Measurements from ENCODE around the gene DNMT3A.

DNA sequence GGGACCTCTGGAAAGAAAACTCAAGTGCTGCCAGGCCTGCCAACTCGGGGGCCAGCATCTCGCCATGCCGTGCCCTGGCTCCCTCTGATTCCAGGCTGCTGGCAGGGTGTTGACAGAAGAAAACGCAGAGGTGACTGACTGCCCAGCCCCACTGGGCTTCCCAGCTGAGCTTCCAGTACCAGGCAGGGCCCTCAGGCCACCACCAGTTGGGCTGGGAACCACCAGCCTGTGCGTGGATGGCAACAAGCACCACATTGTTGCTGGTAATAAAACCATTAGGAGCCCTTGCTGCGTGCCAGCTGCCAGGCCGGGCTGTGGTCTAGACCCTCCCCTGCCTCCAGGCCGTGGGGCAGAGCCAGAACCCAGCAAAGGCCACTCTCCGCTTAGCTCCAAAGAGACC, 9.2 kb downstream of the DNMT3A start:
- TF ChIP-seq, protein P1, sequence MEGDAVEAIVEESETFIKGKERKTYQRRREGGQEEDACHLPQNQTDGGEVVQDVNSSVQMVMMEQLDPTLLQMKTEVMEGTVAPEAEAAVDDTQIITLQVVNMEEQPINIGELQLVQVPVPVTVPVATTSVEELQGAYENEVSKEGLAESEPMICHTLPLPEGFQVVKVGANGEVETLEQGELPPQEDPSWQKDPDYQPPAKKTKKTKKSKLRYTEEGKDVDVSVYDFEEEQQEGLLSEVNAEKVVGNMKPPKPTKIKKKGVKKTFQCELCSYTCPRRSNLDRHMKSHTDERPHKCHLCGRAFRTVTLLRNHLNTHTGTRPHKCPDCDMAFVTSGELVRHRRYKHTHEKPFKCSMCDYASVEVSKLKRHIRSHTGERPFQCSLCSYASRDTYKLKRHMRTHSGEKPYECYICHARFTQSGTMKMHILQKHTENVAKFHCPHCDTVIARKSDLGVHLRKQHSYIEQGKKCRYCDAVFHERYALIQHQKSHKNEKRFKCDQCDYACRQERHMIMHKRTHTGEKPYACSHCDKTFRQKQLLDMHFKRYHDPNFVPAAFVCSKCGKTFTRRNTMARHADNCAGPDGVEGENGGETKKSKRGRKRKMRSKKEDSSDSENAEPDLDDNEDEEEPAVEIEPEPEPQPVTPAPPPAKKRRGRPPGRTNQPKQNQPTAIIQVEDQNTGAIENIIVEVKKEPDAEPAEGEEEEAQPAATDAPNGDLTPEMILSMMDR (IDR thresholded peaks at IDR 0.05), result no peak
- TF ChIP-seq POLR2A (IDR thresholded peaks at IDR 0.05), result no peak
- no peak for TF ChIP-seq EP300 (IDR thresholded peaks at IDR 0.05)
- no peak for TF ChIP-seq POLR2AphosphoS5 (IDR thresholded peaks at IDR 0.05)
